ENCODE data around the gene GIMAP2.
A peak's percentile ranks its signal among the peaks of the same experiment; 100 is the strongest.
"Not testable (repeated sequence)": the region's sequence is repeated elsewhere in the genome, so short reads cannot be mapped to it uniquely, and the experiment has no call there.

GIMAP2 gene

GRCh38 chr7:150665089-150665748 is 20.3 kb upstream of the GIMAP2 start:
- Mint-ChIP-seq H3K4me1 (ENCODE audit: low read depth) (peaks cover 83% of the 10 kb centered on the region), H3K27me3 (ENCODE audit: low read depth) (no peaks in the 10 kb centered on the region), H3K9me3 (peaks cover 21% of the 10 kb centered on the region), H3K36me3 (ENCODE audit: low read depth) (peaks cover 45% of the 10 kb centered on the region), H3K4me3 (peak overlapping the region; percentile 75), H3K27ac (peak overlapping the region; percentile 97)
- peak; percentile 38 for DNase-seq (ENCODE audit: low spot score)

GRCh38 chr7:150665896-150666295 is 19.6 kb upstream of the GIMAP2 start:
- no peak for DNase-seq (ENCODE audit: low spot score)
- Mint-ChIP-seq H3K4me3 (peak overlapping the region; percentile 37), H3K27me3 (ENCODE audit: low read depth) (no peaks in the 10 kb centered on the region), H3K36me3 (ENCODE audit: low read depth) (peaks cover 41% of the 10 kb centered on the region), H3K9me3 (peaks cover 21% of the 10 kb centered on the region), H3K27ac (peak overlapping the region; percentile 93), H3K4me1 (ENCODE audit: low read depth) (peaks cover 88% of the 10 kb centered on the region)

GRCh38 chr7:150666412-150666811 is 19.1 kb upstream of the GIMAP2 start:
- Mint-ChIP-seq H3K4me3 (peak overlapping the region; percentile 37), H3K4me1 (ENCODE audit: low read depth) (peaks cover 89% of the 10 kb centered on the region), H3K36me3 (ENCODE audit: low read depth) (peaks cover 38% of the 10 kb centered on the region), H3K27ac (peak overlapping the region; percentile 93), H3K27me3 (ENCODE audit: low read depth) (no peaks in the 10 kb centered on the region), H3K9me3 (peaks cover 18% of the 10 kb centered on the region)
- no peak for DNase-seq (ENCODE audit: low spot score)

- Mint-ChIP-seq H3K4me3 (peak overlapping the region; percentile 70), H3K9me3 (peaks cover 25% of the 10 kb centered on the region), H3K36me3 (ENCODE audit: low read depth) (peaks cover 39% of the 10 kb centered on the region), H3K27me3 (ENCODE audit: low read depth) (no peaks in the 10 kb centered on the region), H3K27ac (peak overlapping the region; percentile 93), H3K4me1 (ENCODE audit: low read depth) (peaks cover 87% of the 10 kb centered on the region)
- DNase-seq (ENCODE audit: low spot score), result peak; percentile 83
Observed at GRCh38 chr7:150668472-150668911, 17.0 kb upstream of the GIMAP2 start.

- Mint-ChIP-seq H3K27ac (peak overlapping the region; percentile 93), H3K9me3 (peaks cover 24% of the 10 kb centered on the region), H3K36me3 (ENCODE audit: low read depth) (peaks cover 41% of the 10 kb centered on the region), H3K4me3 (peak overlapping the region; percentile 70), H3K27me3 (ENCODE audit: low read depth) (no peaks in the 10 kb centered on the region), H3K4me1 (ENCODE audit: low read depth) (peaks cover 82% of the 10 kb centered on the region)
- DNase-seq (ENCODE audit: low spot score), result no peak
Observed at GRCh38 chr7:150668977-150669376, 16.5 kb upstream of the GIMAP2 start.

- not testable (repeated sequence) for H3K27ac Mint-ChIP-seq; H3K4me3 Mint-ChIP-seq; DNase-seq (ENCODE audit: low spot score); H3K27me3 Mint-ChIP-seq (ENCODE audit: low read depth)
- H3K36me3 Mint-ChIP-seq (ENCODE audit: low read depth), result peaks cover 30% of the 10 kb centered on the region
- H3K9me3 Mint-ChIP-seq, result peaks cover 29% of the 10 kb centered on the region
- H3K4me1 Mint-ChIP-seq (ENCODE audit: low read depth), result peaks cover 74% of the 10 kb centered on the region
Observed at GRCh38 chr7:150671798-150672585, 13.5 kb upstream of the GIMAP2 start.

- Mint-ChIP-seq H3K4me1 (ENCODE audit: low read depth) (peaks cover 68% of the 10 kb centered on the region), H3K27ac (peak overlapping the region; percentile 86), H3K36me3 (ENCODE audit: low read depth) (peaks cover 42% of the 10 kb centered on the region), H3K9me3 (peaks cover 28% of the 10 kb centered on the region), H3K4me3 (peak overlapping the region; percentile 72), H3K27me3 (ENCODE audit: low read depth) (no peaks in the 10 kb centered on the region)
- DNase-seq (ENCODE audit: low spot score), result no peak
Observed at GRCh38 chr7:150675714-150676113, 9.8 kb upstream of the GIMAP2 start.

GRCh38 chr7:150676276-150676675 is 9.2 kb upstream of the GIMAP2 start:
- peak overlapping the region; percentile 63 for H3K4me3 Mint-ChIP-seq
- peaks cover 65% of the 10 kb centered on the region for H3K4me1 Mint-ChIP-seq (ENCODE audit: low read depth)
- H3K9me3 Mint-ChIP-seq, result peaks cover 32% of the 10 kb centered on the region
- H3K27ac Mint-ChIP-seq, result peak overlapping the region; percentile 72
- not testable (repeated sequence) for DNase-seq (ENCODE audit: low spot score); H3K27me3 Mint-ChIP-seq (ENCODE audit: low read depth)
- H3K36me3 Mint-ChIP-seq (ENCODE audit: low read depth), result peaks cover 46% of the 10 kb centered on the region

- peaks cover 49% of the 10 kb centered on the region for H3K36me3 Mint-ChIP-seq (ENCODE audit: low read depth)
- H3K4me1 Mint-ChIP-seq (ENCODE audit: low read depth), result peaks cover 60% of the 10 kb centered on the region
- peak overlapping the region; percentile 72 for H3K27ac Mint-ChIP-seq
- not testable (repeated sequence) for H3K27me3 Mint-ChIP-seq (ENCODE audit: low read depth); DNase-seq (ENCODE audit: low spot score)
- peaks cover 35% of the 10 kb centered on the region for H3K9me3 Mint-ChIP-seq
- peak overlapping the region; percentile 63 for H3K4me3 Mint-ChIP-seq
Observed at GRCh38 chr7:150676854-150677253, 8.7 kb upstream of the GIMAP2 start.

- DNase-seq (ENCODE audit: low spot score); H3K27me3 Mint-ChIP-seq (ENCODE audit: low read depth): not testable (repeated sequence)
- peak overlapping the region; percentile 75 for H3K4me3 Mint-ChIP-seq
- peaks cover 42% of the 10 kb centered on the region for H3K9me3 Mint-ChIP-seq
- H3K27ac Mint-ChIP-seq, result peak overlapping the region; percentile 83
- peaks cover 51% of the 10 kb centered on the region for H3K36me3 Mint-ChIP-seq (ENCODE audit: low read depth)
- peaks cover 63% of the 10 kb centered on the region for H3K4me1 Mint-ChIP-seq (ENCODE audit: low read depth)
Observed at GRCh38 chr7:150678601-150679000, 6.9 kb upstream of the GIMAP2 start.

- H3K9me3 Mint-ChIP-seq, result peaks cover 41% of the 10 kb centered on the region
- H3K4me3 Mint-ChIP-seq; H3K27ac Mint-ChIP-seq; DNase-seq (ENCODE audit: low spot score); H3K27me3 Mint-ChIP-seq (ENCODE audit: low read depth): not testable (repeated sequence)
- H3K36me3 Mint-ChIP-seq (ENCODE audit: low read depth), result peaks cover 47% of the 10 kb centered on the region
- peaks cover 74% of the 10 kb centered on the region for H3K4me1 Mint-ChIP-seq (ENCODE audit: low read depth)
Observed at GRCh38 chr7:150680364-150680763, 5.1 kb upstream of the GIMAP2 start.

GRCh38 chr7:150686030-150686631 is 625 bp downstream of the GIMAP2 start:
- DNase-seq (ENCODE audit: low spot score), result no peak
- no peaks in the 10 kb centered on the region for H3K27me3 Mint-ChIP-seq (ENCODE audit: low read depth)
- peak overlapping the region; percentile 95 for H3K27ac Mint-ChIP-seq
- H3K4me3 Mint-ChIP-seq, result peak overlapping the region; percentile 95
- H3K4me1 Mint-ChIP-seq (ENCODE audit: low read depth), result peaks cover 65% of the 10 kb centered on the region
- H3K9me3 Mint-ChIP-seq, result peaks cover 50% of the 10 kb centered on the region
- H3K36me3 Mint-ChIP-seq (ENCODE audit: low read depth), result peaks cover 74% of the 10 kb centered on the region

GRCh38 chr7:150688630-150689029 is 3.1 kb downstream of the GIMAP2 start:
- Mint-ChIP-seq H3K9me3 (peaks cover 49% of the 10 kb centered on the region), H3K36me3 (ENCODE audit: low read depth) (peaks cover 79% of the 10 kb centered on the region), H3K4me1 (ENCODE audit: low read depth) (peaks cover 54% of the 10 kb centered on the region), H3K27ac (peak overlapping the region; percentile 67), H3K27me3 (ENCODE audit: low read depth) (no peaks in the 10 kb centered on the region), H3K4me3 (peak overlapping the region; percentile 95)
- DNase-seq (ENCODE audit: low spot score), result no peak

GRCh38 chr7:150695654-150696053 is 10.1 kb downstream of the GIMAP2 start:
- Mint-ChIP-seq H3K4me3 (no peak overlapping the region), H3K9me3 (peaks cover 85% of the 10 kb centered on the region), H3K36me3 (ENCODE audit: low read depth) (peaks cover 82% of the 10 kb centered on the region), H3K27ac (no peak overlapping the region), H3K4me1 (ENCODE audit: low read depth) (peaks cover 14% of the 10 kb centered on the region), H3K27me3 (ENCODE audit: low read depth) (no peaks in the 10 kb centered on the region)
- DNase-seq (ENCODE audit: low spot score), result no peak

Measured in T-helper 2 cell treated with Interferon-gamma antibody and Interleukin-4, amounts not matched to agents 5 μg/mL and 100 μg/mL, for 36 hours (primary cell).